Measurements from ENCODE around the gene TMPRSS3.

The TMPRSS3 gene

GRCh38 chr21:42414553-42414927, 18.7 kb upstream of the TMPRSS3 start:
- Histone ChIP-seq H3K79me2 (ENCODE audit: insufficient read depth, low read length) (no peaks in the 10 kb centered on the region), H3K9me3 (ENCODE audit: insufficient read depth, low read length) (no peaks in the 10 kb centered on the region), H3K27me3 (ENCODE audit: low read length) (no peaks in the 10 kb centered on the region), H2AFZ (ENCODE audit: low read depth, low read length, severe bottlenecking) (no peak overlapping the region), H3K36me3 (ENCODE audit: low read length) (no peaks in the 10 kb centered on the region), H3F3A (ENCODE audit: insufficient read depth) (no peaks in the 10 kb centered on the region), H3K4me2 (ENCODE audit: low read depth, low read length, poor library complexity, severe bottlenecking) (no peak overlapping the region), H3K9me2 (replicated peaks; ENCODE audit: insufficient read depth, low read length) (no peaks in the 10 kb centered on the region), H3K4me3 (ENCODE audit: insufficient read depth, low read length, poor library complexity, severe bottlenecking) (no peak overlapping the region), H3K27ac (ENCODE audit: low read depth, low read length) (no peak overlapping the region), H4K20me1 (ENCODE audit: low read depth, low read length) (no peaks in the 10 kb centered on the region), H3K9ac (ENCODE audit: low read length) (no peak overlapping the region)
- TF ChIP-seq CTCF (IDR thresholded peaks at IDR 0.05; ENCODE audit: insufficient read depth, low read length, poor library complexity, severe bottlenecking) (no peak), EZH2phosphoT487 (conservative IDR thresholded peaks at IDR 0.05; ENCODE audit: low read length) (no peak)

- H3K9ac ChIP-seq (ENCODE audit: low read length), result no peak overlapping the region
- no peaks in the 10 kb centered on the region for H3K9me2 ChIP-seq (replicated peaks; ENCODE audit: insufficient read depth, low read length)
- H3K27ac ChIP-seq (ENCODE audit: low read depth, low read length), result no peak overlapping the region
- H3K79me2 ChIP-seq (ENCODE audit: insufficient read depth, low read length), result no peaks in the 10 kb centered on the region
- no peak overlapping the region for H3K4me2 ChIP-seq (ENCODE audit: low read depth, low read length, poor library complexity, severe bottlenecking)
- H3K36me3 ChIP-seq (ENCODE audit: low read length), result no peaks in the 10 kb centered on the region
- no peaks in the 10 kb centered on the region for H3F3A ChIP-seq (ENCODE audit: insufficient read depth)
- no peaks in the 10 kb centered on the region for H4K20me1 ChIP-seq (ENCODE audit: low read depth, low read length)
- no peak overlapping the region for H3K4me3 ChIP-seq (ENCODE audit: insufficient read depth, low read length, poor library complexity, severe bottlenecking)
- H3K9me3 ChIP-seq (ENCODE audit: insufficient read depth, low read length), result no peaks in the 10 kb centered on the region
- H3K27me3 ChIP-seq (ENCODE audit: low read length), result no peaks in the 10 kb centered on the region
- TF ChIP-seq CTCF (IDR thresholded peaks at IDR 0.05; ENCODE audit: insufficient read depth, low read length, poor library complexity, severe bottlenecking) (no peak), EZH2phosphoT487 (conservative IDR thresholded peaks at IDR 0.05; ENCODE audit: low read length) (no peak)
- H2AFZ ChIP-seq (ENCODE audit: low read depth, low read length, severe bottlenecking), result no peak overlapping the region
Observed at GRCh38 chr21:42414066-42414465, 18.2 kb upstream of the TMPRSS3 start.

GRCh38 chr21:42413500-42413899, 17.6 kb upstream of the TMPRSS3 start:
- Histone ChIP-seq H3K4me3 (ENCODE audit: insufficient read depth, low read length, poor library complexity, severe bottlenecking) (no peak overlapping the region), H3F3A (ENCODE audit: insufficient read depth) (no peaks in the 10 kb centered on the region), H3K9ac (ENCODE audit: low read length) (no peak overlapping the region), H3K9me2 (replicated peaks; ENCODE audit: insufficient read depth, low read length) (no peaks in the 10 kb centered on the region), H3K9me3 (ENCODE audit: insufficient read depth, low read length) (no peaks in the 10 kb centered on the region), H3K4me2 (ENCODE audit: low read depth, low read length, poor library complexity, severe bottlenecking) (no peak overlapping the region), H3K79me2 (ENCODE audit: insufficient read depth, low read length) (no peaks in the 10 kb centered on the region), H3K27me3 (ENCODE audit: low read length) (no peaks in the 10 kb centered on the region), H2AFZ (ENCODE audit: low read depth, low read length, severe bottlenecking) (no peak overlapping the region), H3K36me3 (ENCODE audit: low read length) (no peaks in the 10 kb centered on the region), H3K27ac (ENCODE audit: low read depth, low read length) (no peak overlapping the region), H4K20me1 (ENCODE audit: low read depth, low read length) (no peaks in the 10 kb centered on the region)
- TF ChIP-seq CTCF (IDR thresholded peaks at IDR 0.05; ENCODE audit: insufficient read depth, low read length, poor library complexity, severe bottlenecking), result no peak
- TF ChIP-seq EZH2phosphoT487 (conservative IDR thresholded peaks at IDR 0.05; ENCODE audit: low read length), result no peak

GRCh38 chr21:42413093-42413492, 17.2 kb upstream of the TMPRSS3 start:
- no peaks in the 10 kb centered on the region for H3K27me3 ChIP-seq (ENCODE audit: low read length)
- H3K9me2 ChIP-seq (replicated peaks; ENCODE audit: insufficient read depth, low read length), result no peaks in the 10 kb centered on the region
- TF ChIP-seq EZH2phosphoT487 (conservative IDR thresholded peaks at IDR 0.05; ENCODE audit: low read length), result no peak
- TF ChIP-seq CTCF (IDR thresholded peaks at IDR 0.05; ENCODE audit: insufficient read depth, low read length, poor library complexity, severe bottlenecking), result no peak
- H3K4me3 ChIP-seq (ENCODE audit: insufficient read depth, low read length, poor library complexity, severe bottlenecking), result no peak overlapping the region
- H3K27ac ChIP-seq (ENCODE audit: low read depth, low read length), result no peak overlapping the region
- H4K20me1 ChIP-seq (ENCODE audit: low read depth, low read length), result no peaks in the 10 kb centered on the region
- no peaks in the 10 kb centered on the region for H3K9me3 ChIP-seq (ENCODE audit: insufficient read depth, low read length)
- no peak overlapping the region for H3K9ac ChIP-seq (ENCODE audit: low read length)
- no peak overlapping the region for H3K4me2 ChIP-seq (ENCODE audit: low read depth, low read length, poor library complexity, severe bottlenecking)
- H2AFZ ChIP-seq (ENCODE audit: low read depth, low read length, severe bottlenecking), result no peak overlapping the region
- H3K79me2 ChIP-seq (ENCODE audit: insufficient read depth, low read length), result no peaks in the 10 kb centered on the region
- no peaks in the 10 kb centered on the region for H3F3A ChIP-seq (ENCODE audit: insufficient read depth)
- no peaks in the 10 kb centered on the region for H3K36me3 ChIP-seq (ENCODE audit: low read length)

Measured in SU-DHL-6 (cell line).